ENCODE data around the gene XRCC5. TPM values are rescaled to one million over a fixed set of nuclear protein-coding genes. Genes with fewer than 3 reads are reported as not detected.

XRCC5 gene
- total and polyA plus RNA-seq, 2 donors (not counting 3 experiments of a cell fraction or from before 2014, with no cell fraction given) = 267 to 319 TPM

GRCh38 chr2:216165711-216166110, 56.6 kb downstream of the XRCC5 start:
- dilution Hi-C loops (cut with MboI; ENCODE audit: extremely low pct_ligation_motif_present, low sequenced_read_pairs) = no loop called here
- POLR2A ChIA-PET = no interaction called here

More at GRCh38 chr2:216165711-216166110, 56.6 kb downstream of the XRCC5 start:
- no peak overlapping the region for H3K27ac ChIP-seq (ENCODE audit: insufficient read depth, low read depth, low read length)
- TF ChIP-seq EZH2 (IDR thresholded peaks at IDR 0.05; ENCODE audit: borderline replicate concordance, low read depth, low read length, severe bottlenecking) (no peak), JUN (IDR thresholded peaks at IDR 0.05; ENCODE audit: borderline replicate concordance, insufficient read depth, insufficient read length, low read depth) (no peak), FOS (IDR thresholded peaks at IDR 0.05; ENCODE audit: borderline replicate concordance, insufficient read depth, low read length) (no peak), MAX (IDR thresholded peaks at IDR 0.05; ENCODE audit: insufficient read depth, insufficient read length) (no peak), GATA2 (IDR thresholded peaks at IDR 0.05; ENCODE audit: insufficient read depth, insufficient read length, low read depth, low read length) (no peak), POLR2A (IDR thresholded peaks at IDR 0.05; ENCODE audit: low read depth, low read length) (no peak), MYC (IDR thresholded peaks at IDR 0.05; ENCODE audit: low read depth, low read length) (no peak), POLR2AphosphoS5 (IDR thresholded peaks at IDR 0.05; ENCODE audit: insufficient read depth, low read depth, low read length) (no peak), CTCF (IDR thresholded peaks at IDR 0.05; ENCODE audit: extremely low read depth in 1 of 2, insufficient read depth in 1 of 2, low read depth in 1 of 2, low read length in 2 of 2) (no peak)
- FAIRE-seq (no peak), DNase-seq (ENCODE audit: low read depth, low spot score) (no peak)
- intact Hi-C loops (cut with micrococcal nuclease) = no loop called here
- peaks cover 36 to 44% of the 10 kb centered on the region in 2 experiments for H3K36me3 ChIP-seq (ENCODE audit: control insufficient read depth in 2 of 2, extremely low read depth in 1 of 2, insufficient read depth in 2 of 2, low read length in 2 of 2)
- CTCF ChIA-PET = interaction anchor here (0.9 to 1.0 kb wide), 2 partner anchors 9 to 117 kb away, joined by 3 read pairs; no protein-coding TSS in a partner anchor
- BruUV-seq (replicated peaks) = no TSS peak
- no peaks in the 10 kb centered on the region for H4K20me1 ChIP-seq (replicated peaks; ENCODE audit: control insufficient read depth, extremely low read depth, insufficient read depth, low read length)
- H3K79me2 ChIP-seq (ENCODE audit: control insufficient read depth, insufficient read depth, low read length) = peaks cover 18% of the 10 kb centered on the region
- no peak overlapping the region for H3K4me2 ChIP-seq (ENCODE audit: insufficient read depth, low read length)
- no peak overlapping the region for H3K9ac ChIP-seq (replicated peaks; ENCODE audit: extremely low read depth, insufficient read depth, low read length)
- no peaks in the 10 kb centered on the region for H3K9me1 ChIP-seq (replicated peaks; ENCODE audit: control insufficient read depth, extremely low read depth, insufficient read depth, low read length)
- no peaks in the 10 kb centered on the region for H3K4me1 ChIP-seq (ENCODE audit: control insufficient read depth, extremely low read depth, insufficient read depth, low read length)
- no peaks in the 10 kb centered on the region for H3K27me3 ChIP-seq (ENCODE audit: control insufficient read depth in 2 of 2, insufficient read depth in 2 of 2, low read length in 2 of 2)
- no peak overlapping the region for H2AFZ ChIP-seq (ENCODE audit: low read depth, low read length)
- no peak overlapping the region for H3K4me3 ChIP-seq (replicated peaks in 1 of 3; ENCODE audit: insufficient read depth in 1 of 3, low read depth in 1 of 3, low read length in 3 of 3)
- no peaks in the 10 kb centered on the region for H3K9me3 ChIP-seq (replicated peaks; ENCODE audit: control insufficient read depth, insufficient read depth, low read length)

All from endothelial cell of umbilical vein (primary cell).